Measurements from ENCODE around the gene ITGB3BP.
A peak's percentile ranks its signal among the peaks of the same experiment; 100 is the strongest.

Gene ITGB3BP

DNA sequence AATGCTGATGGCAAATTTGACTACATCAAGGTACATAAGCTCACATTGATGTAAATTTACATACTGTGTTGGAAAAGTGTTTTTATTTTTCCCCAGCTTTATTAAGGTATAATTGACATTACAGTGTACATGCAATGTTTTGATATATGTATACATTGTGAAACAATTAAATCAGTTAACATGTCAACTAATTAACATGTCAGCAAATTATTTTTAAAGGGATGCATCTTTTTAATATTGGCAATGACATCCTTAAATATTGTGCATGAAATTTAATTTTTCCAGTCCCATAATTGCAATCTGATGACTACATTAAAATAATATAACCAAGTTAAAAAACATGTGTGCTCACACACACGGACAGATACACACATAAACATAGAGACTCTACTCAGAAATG lies 9.7 kb upstream of the ITGB3BP start:
- Histone ChIP-seq H3K4me1 (ENCODE audit: control insufficient read depth, insufficient read depth, low read length) (no peaks in the 10 kb centered on the region), H3K36me3 (ENCODE audit: control insufficient read depth in 2 of 2, insufficient read depth in 1 of 2, low read length in 2 of 2) (peaks cover 16 to 28% of the 10 kb centered on the region in 2 experiments; a peak in 2 of 3 replicates), H3K9me3 (ENCODE audit: control insufficient read depth, insufficient read depth, low read depth, low read length) (no peaks in the 10 kb centered on the region), H3K27ac (ENCODE audit: extremely low read depth, low read depth, low read length) (no peak overlapping the region), H3K4me3 (ENCODE audit: low read depth, low read length) (no peak overlapping the region)
- ChIA-PET POLR2A (no interaction called here), CTCF (no interaction called here)
- no peak for TF ChIP-seq ZNF561 (tag by site-specific recombination; IDR thresholded peaks at IDR 0.05; ENCODE audit: borderline replicate concordance)
- TF ChIP-seq, protein P1, sequence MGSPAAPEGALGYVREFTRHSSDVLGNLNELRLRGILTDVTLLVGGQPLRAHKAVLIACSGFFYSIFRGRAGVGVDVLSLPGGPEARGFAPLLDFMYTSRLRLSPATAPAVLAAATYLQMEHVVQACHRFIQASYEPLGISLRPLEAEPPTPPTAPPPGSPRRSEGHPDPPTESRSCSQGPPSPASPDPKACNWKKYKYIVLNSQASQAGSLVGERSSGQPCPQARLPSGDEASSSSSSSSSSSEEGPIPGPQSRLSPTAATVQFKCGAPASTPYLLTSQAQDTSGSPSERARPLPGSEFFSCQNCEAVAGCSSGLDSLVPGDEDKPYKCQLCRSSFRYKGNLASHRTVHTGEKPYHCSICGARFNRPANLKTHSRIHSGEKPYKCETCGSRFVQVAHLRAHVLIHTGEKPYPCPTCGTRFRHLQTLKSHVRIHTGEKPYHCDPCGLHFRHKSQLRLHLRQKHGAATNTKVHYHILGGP (tag by site-specific recombination; IDR thresholded peaks at IDR 0.05), result no peak
- no peak for TF ChIP-seq ZBTB8A (tag by site-specific recombination; IDR thresholded peaks at IDR 0.05)
- no peak for TF ChIP-seq ZNF843 (tag by site-specific recombination; IDR thresholded peaks at IDR 0.05)
- TF ChIP-seq RBAK (tag by site-specific recombination; IDR thresholded peaks at IDR 0.05), result no peak
- TF ChIP-seq, protein P2, sequence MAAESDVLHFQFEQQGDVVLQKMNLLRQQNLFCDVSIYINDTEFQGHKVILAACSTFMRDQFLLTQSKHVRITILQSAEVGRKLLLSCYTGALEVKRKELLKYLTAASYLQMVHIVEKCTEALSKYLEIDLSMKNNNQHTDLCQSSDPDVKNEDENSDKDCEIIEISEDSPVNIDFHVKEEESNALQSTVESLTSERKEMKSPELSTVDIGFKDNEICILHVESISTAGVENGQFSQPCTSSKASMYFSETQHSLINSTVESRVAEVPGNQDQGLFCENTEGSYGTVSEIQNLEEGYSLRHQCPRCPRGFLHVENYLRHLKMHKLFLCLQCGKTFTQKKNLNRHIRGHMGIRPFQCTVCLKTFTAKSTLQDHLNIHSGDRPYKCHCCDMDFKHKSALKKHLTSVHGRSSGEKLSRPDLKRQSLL (tag by site-specific recombination; IDR thresholded peaks at IDR 0.05), result no peak

DNA sequence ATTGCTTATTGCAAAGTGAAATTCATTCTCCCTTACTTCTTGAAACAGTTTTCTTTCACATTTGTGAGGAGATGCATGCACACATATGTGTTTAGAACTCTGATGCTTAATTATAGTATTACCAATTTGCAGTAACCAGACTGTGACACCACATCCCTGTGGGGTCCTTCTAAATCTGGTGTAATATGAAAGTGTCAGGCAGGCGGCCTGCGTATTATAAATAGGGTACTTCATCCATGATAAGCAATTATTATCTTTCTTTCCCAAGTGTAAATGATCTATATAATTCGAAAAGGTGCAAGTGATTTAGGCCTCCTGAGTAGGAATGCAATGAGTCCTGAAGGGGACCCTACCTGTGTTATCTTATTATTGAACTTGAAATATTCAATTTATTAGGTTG lies 1.2 kb upstream of the ITGB3BP start:
- TF ChIP-seq ZNF404 (tag by site-specific recombination; IDR thresholded peaks at IDR 0.05), result no peak
- TF ChIP-seq ZNF335 (tag by site-specific recombination; conservative IDR thresholded peaks at IDR 0.05), result peak; percentile 83
- TF ChIP-seq, protein P3, sequence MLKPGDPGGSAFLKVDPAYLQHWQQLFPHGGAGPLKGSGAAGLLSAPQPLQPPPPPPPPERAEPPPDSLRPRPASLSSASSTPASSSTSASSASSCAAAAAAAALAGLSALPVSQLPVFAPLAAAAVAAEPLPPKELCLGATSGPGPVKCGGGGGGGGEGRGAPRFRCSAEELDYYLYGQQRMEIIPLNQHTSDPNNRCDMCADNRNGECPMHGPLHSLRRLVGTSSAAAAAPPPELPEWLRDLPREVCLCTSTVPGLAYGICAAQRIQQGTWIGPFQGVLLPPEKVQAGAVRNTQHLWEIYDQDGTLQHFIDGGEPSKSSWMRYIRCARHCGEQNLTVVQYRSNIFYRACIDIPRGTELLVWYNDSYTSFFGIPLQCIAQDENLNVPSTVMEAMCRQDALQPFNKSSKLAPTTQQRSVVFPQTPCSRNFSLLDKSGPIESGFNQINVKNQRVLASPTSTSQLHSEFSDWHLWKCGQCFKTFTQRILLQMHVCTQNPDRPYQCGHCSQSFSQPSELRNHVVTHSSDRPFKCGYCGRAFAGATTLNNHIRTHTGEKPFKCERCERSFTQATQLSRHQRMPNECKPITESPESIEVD (tag by site-specific recombination; IDR thresholded peaks at IDR 0.05), result no peak
- 0 out of 2 replicates have a peak, but pooled peaks have one; percentile 16 for TF ChIP-seq GLIS1 (tag by site-specific recombination; IDR thresholded peaks at IDR 0.05)
- peak overlapping the region; percentile 74 for H3K27ac ChIP-seq (ENCODE audit: extremely low read depth, low read depth, low read length)
- H3K4me1 ChIP-seq (ENCODE audit: control insufficient read depth, insufficient read depth, low read length), result peaks cover 4% of the 10 kb centered on the region; the same call in 1 of the 2 replicates
- peak overlapping the region; percentile 77 for H3K4me3 ChIP-seq (ENCODE audit: low read depth, low read length)
- CTCF ChIA-PET, result interaction anchor here (0.8 to 1.9 kb wide), 2 partner anchors 13 to 52 kb away, joined by 3 to 8 read pairs; no protein-coding TSS in a partner anchor
- POLR2A ChIA-PET, result interaction anchor here (2.0 kb wide), 1 partner anchor 204 kb away, joined by 4 read pairs; no protein-coding TSS in a partner anchor
- peaks cover 9 to 20% of the 10 kb centered on the region in 2 experiments; a peak in 2 of 3 replicates for H3K36me3 ChIP-seq (ENCODE audit: control insufficient read depth in 2 of 2, insufficient read depth in 1 of 2, low read length in 2 of 2)
- no peaks in the 10 kb centered on the region for H3K9me3 ChIP-seq (ENCODE audit: control insufficient read depth, insufficient read depth, low read depth, low read length)

DNA sequence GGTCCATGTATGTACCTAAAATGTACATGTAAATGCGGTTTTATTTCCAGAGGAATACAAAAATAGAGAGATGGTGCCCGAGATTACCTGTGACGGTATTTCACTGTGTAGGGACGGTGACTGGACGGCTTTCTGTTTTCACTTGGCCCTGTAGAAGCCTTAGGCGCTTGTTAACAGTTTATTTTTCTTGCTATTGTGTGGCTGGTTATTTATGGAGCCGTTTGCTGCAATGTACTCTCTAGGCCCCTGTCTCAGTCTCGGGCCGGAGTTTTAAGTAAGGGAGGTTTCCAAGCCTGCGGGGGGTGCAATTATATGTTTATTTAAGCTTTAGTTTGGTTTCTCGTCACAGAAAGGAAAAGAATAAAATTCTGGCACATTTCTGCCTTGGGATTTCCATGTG lies 713 bp upstream of the ITGB3BP start:
- Histone ChIP-seq H3K4me3 (ENCODE audit: low read depth, low read length) (peak overlapping the region; percentile 77), H3K9me3 (ENCODE audit: control insufficient read depth, insufficient read depth, low read depth, low read length) (no peaks in the 10 kb centered on the region), H3K36me3 (ENCODE audit: control insufficient read depth in 2 of 2, insufficient read depth in 1 of 2, low read length in 2 of 2) (peaks cover 9 to 17% of the 10 kb centered on the region in 2 experiments; a peak in 2 of 3 replicates), H3K4me1 (ENCODE audit: control insufficient read depth, insufficient read depth, low read length) (peaks cover 4% of the 10 kb centered on the region; the same call in 1 of the 2 replicates), H3K27ac (ENCODE audit: extremely low read depth, low read depth, low read length) (peak overlapping the region; percentile 74)
- TF ChIP-seq, protein P3 (tag by site-specific recombination; IDR thresholded peaks at IDR 0.05), result 0 out of 2 replicates have a peak, but pooled peaks have one; percentile 15
- TF ChIP-seq ZNF777 (tag by site-specific recombination; IDR thresholded peaks at IDR 0.05; ENCODE audit: borderline replicate concordance) (peak; percentile 14; the same call in 1 of the 2 replicates), ZNF121 (tag by site-specific recombination; IDR thresholded peaks at IDR 0.05) (no peak), ZNF169 (tag by site-specific recombination; IDR thresholded peaks at IDR 0.05) (no peak), ZSCAN30 (tag by site-specific recombination; IDR thresholded peaks at IDR 0.05) (peak; percentile 22; the same call in 1 of the 2 replicates), WT1 (tag by site-specific recombination; IDR thresholded peaks at IDR 0.05) (peak; percentile 87), ZNF248 (tag by site-specific recombination; IDR thresholded peaks at IDR 0.05) (no peak), ZNF335 (tag by site-specific recombination; conservative IDR thresholded peaks at IDR 0.05) (0 out of 2 replicates have a peak, but pooled peaks have one; percentile 43), GLIS1 (tag by site-specific recombination; IDR thresholded peaks at IDR 0.05) (0 out of 2 replicates have a peak, but pooled peaks have one; percentile 36), ZNF76 (tag by site-specific recombination; IDR thresholded peaks at IDR 0.05; ENCODE audit: borderline replicate concordance, low read depth) (no peak), YY2 (tag by site-specific recombination; IDR thresholded peaks at IDR 0.05) (no peak)
- ChIA-PET CTCF (interaction anchor here (1.1 to 1.9 kb wide), 2 partner anchors 14 to 197 kb away, joined by 3 to 8 read pairs; no protein-coding TSS in a partner anchor), POLR2A (interaction anchor here (0.7 to 2.0 kb wide), 3 partner anchors 15 to 204 kb away, joined by 3 to 4 read pairs (median 4); partner anchors contain the start of gene FOXD3)

Measured in HEK293 (cell line).